NCI-H2227 (cell line): ENCODE data around the gene AK5.

ENCODE experiments used
- DNase-seq: peaks from one replicate; lab custom pipeline; 2025; ENCODE audit not compliant: unreplicated experiment; lab: John Stamatoyannopoulos, UW

Gene AK5, protein sequence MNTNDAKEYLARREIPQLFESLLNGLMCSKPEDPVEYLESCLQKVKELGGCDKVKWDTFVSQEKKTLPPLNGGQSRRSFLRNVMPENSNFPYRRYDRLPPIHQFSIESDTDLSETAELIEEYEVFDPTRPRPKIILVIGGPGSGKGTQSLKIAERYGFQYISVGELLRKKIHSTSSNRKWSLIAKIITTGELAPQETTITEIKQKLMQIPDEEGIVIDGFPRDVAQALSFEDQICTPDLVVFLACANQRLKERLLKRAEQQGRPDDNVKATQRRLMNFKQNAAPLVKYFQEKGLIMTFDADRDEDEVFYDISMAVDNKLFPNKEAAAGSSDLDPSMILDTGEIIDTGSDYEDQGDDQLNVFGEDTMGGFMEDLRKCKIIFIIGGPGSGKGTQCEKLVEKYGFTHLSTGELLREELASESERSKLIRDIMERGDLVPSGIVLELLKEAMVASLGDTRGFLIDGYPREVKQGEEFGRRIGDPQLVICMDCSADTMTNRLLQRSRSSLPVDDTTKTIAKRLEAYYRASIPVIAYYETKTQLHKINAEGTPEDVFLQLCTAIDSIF

DNA sequence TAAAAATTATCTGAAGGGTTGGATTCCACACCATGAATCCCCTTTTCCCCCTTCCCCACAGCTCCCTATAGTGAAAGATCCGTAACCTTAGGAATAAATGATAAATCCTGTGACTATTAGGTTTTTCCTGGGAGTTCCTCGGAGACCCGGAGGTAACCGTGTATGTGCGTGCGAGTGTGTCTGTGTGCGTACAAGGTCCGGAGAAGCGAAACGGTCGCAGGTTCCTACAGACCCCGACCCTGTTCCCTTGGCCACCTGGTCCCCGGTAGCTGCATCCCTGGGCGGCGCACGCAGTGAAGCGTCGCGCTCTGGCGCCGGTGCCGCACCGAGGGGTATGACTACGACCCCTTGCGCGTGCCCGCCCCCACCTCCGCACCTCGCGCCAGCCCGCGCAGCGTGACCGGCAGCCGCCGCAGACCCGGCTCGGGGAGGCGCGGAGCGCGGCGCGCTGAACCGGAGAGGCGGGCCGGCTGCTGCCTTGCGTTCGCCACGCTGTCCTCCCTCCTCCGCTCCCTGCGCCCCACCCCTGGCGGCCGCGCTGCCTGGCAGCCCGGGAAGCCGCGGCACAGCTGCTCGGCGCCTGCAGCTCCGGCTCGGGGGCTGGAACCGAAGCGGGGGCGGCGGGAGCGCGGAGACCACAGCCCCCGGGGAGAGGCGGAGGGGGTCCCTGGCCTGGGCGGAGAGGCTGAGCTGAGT is at the start of gene AK5:
AK5 (plus strand) TSS at position 529 of the 696 bp plus-strand sequence. CDS start 295 bp downstream, outside the sequence.
- DNase-seq = peak; percentile 76

DNA sequence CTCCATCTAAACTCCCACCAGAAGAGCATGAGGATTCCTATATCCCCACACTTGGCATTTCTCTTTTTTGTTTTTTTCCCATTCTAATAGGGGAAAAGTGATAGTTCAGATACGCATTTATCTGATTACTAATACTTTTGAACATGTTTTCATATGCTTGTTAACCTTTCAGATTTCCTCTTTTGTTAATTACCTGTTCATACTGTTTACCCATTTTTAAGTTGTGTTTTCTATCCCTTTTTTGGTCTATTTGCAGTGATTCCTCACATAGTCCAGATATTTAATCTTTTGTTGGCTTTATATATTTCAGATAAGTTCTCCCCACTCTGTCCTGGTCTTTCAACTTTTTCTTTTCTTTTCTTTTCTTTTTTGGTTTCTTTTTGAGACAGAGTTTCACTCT is 49.0 kb upstream of the AK5 start:
- DNase-seq = no peak

DNA sequence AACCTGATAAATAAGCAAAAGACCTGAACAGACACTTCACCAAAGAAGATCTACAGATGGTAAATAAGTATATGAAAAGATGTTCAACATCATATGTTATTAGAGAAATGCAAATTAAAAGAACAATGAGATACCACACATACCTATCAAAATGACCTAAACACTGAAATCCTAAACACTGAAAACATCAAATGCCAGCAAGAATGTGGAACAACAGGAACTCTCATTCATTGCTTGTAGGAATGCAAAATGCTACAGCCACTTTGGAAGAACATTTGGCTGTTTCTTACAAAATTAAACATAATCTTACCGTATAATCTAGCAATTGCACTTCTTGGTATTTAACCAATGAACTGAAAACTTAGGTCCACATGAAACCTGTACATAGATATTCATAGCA is 47.7 kb upstream of the AK5 start:
- no peak for DNase-seq

DNA sequence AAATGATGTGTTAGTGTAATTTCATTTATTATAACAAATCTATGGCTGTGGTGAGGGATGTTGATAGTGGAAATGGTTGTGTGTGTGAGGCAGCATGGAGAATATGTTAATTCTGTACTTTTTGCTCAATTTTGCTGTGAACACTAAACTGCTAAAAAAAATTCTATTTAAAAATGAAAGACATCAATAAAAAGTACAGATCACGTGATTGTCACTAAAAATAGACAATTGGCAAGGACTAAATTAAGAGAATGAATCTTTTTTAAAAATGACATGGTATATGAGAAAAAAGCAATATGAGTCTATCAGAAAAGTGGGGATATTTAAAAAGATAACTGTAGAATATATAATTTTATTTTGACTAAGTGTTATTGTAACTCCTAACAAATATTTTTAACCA is 46.9 kb upstream of the AK5 start:
- no peak for DNase-seq

DNA sequence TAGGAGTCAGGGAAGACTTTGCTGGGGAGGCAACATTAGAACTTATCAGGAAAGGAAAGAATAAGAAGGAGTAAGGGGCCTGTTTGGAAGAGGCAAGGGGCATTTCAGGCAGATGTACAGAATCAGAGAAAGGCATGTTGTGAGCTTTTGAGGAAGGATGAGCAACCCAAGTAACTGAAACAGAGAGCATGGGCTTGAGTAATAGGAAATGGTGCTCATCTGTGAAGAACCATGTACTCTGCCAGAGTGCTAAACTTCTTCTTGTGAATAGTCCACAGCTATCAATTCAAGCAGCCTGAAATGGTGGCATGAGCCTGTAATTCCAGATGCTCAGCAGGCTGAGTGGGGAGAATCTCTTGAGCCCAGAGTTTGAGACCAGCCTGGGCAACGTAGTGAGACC is 43.4 kb upstream of the AK5 start:
- no peak for DNase-seq

DNA sequence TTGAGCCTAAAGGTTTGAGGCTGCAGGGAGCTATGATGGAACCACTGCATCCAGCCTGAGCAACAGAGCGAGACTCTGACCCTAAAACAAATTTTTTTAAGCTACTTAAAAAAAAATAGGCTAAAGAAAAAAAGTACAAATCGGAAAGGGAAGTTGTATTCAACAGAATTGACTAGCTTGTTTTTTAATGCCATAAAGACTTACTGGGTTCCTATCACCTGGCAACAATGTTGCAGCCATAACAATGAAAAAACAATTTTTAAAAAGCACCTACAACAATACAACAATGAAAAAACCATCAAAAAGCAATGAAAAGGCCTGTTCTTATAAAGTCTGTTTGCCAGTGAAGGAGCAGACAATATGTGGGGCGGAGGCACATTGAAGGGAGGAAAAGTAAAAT is 42.5 kb upstream of the AK5 start:
- no peak for DNase-seq

DNA sequence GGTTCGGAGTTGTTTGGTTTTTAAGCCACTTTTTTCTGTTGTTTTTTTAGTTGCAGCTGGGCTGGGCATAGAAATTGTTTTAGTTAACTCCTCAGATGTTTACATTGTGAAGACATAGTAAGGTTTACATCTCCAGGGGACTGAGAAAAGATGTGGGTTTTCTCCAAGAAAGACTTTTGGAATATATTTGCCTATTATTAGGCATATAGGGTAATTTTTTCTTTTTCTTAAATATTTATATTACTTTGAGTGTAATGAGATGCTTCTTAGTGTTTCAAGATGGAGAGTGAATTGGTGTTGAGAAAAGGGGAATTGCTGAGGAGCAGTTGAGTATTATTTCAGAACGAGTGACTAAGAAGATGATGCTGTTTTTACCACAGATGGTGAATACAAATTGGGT is 36.0 kb upstream of the AK5 start:
- no peak for DNase-seq

DNA sequence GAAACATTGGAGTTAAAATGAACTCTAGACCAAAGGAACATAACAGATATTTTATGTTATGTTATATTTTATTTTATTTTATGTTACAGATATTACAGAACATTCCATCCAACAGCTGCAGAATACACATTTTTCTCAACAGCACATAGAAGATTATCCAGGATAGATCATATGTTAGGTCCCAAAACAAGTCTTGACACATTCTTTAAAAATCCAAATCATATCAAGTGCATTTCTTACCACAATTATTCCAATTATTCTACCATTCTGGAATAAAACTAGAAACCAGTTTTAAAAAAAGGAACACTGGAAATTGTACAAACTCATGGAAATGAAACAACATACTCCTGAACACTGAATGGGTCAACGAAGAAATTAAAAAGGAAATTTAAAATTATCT is 31.7 kb upstream of the AK5 start:
- no peak for DNase-seq

DNA sequence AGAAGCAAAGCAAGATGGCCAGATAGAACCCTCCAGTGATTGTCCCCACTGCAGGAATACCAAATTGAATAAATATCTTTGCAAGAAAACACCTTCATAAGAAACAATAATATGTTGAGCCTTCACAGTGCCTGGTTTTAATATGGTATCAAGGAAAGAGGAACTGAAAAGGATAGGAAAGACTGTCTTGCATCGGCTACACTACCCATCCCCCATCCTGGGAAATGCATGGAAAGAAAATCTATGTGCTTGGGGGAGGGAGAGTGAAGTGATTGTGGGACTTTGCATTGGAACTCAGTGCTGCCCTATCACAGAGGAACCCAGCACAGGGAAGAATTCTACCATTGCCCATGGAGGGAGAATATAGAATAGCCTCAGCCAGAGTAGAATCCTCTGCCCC is 28.6 kb upstream of the AK5 start:
- no peak for DNase-seq

DNA sequence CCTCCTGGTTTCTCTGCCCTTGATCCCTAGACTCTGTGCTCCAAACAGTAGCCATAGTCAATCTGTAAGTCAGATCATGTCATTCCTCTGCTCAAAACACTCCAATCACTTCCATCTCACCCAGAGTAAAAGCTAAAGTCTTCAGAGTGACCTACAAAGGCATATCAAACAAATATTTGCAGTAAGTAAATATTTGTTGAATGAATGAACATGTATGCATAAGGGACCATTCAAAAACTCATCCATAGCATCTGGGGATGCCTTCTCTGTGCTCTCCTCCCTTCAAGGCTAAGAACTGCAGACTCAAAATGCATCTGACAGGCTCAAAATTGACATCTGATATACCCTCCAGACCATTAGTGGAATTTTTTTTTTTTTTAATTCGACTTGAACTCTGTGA is 18.1 kb upstream of the AK5 start:
- DNase-seq = no peak

DNA sequence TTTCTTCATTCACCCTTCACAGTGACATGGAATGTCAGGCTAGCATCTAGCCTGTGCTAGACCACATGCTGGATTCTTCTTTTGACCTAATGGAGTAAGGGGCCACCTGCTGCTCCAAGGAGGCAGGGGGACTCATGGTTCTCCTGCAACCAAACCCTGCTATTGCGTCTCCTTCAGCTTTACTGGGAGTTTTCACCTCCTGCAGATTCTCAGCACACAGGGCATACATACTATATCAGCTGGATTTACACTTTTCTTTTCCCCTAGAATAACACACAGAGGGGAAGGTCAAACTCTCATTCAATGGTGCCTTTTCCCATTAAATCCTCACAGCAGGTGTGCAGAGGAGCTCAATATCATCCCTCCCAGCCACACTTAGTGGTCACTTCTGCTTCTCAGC is 16.6 kb upstream of the AK5 start:
- DNase-seq = no peak

DNA sequence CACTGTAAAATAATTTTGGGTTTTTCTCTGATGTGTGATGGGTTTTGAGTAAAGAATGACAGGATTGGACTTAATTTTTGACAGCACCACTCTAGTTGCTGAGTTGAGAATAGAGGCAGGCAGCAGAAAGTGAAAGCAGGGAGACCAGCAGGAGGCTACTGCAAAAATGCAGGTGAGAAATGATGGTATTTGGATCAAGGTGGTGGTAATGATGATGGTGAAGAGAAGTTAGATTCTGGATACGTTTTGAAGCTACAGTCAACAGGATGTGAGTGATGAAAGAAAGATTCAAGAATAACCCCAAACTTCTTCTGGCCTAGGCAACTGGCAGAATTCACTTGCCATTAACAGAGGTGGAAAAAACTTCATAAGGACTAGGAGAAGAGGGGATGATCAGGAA is 14.8 kb upstream of the AK5 start:
- no peak for DNase-seq

DNA sequence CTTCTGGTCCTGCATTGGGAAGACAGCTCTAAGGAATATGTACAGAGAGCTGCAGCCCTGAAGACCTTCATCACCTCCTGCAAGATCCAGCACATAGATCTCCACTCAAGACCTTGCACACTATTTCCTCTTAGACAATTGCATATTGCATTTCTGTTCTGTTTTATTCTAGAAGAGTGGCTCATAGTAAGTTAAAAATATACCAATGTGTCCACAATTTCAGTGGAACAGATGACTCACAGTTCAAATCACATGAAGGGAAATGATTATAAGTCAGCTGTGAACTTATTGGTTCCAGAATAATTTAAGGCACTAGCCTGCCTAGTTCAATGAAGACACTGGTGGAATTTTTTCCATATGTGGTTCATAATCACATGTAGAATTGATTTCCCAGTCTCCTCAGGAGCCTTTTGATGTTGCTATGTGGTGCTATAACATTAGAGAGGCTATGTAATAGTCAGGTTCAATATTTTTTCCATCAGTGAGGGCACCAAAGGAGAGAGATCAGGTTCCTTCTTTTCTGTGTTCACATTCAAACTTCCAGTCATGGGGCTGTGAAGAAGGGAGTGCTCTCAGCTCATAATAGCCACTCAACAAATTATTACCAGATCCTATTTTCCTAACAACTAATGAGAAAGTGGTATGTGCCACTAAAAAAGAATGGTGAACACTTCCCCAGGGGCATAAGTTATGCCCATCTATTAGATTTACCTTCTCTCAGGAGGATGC is 9.8 kb upstream of the AK5 start:
- no peak for DNase-seq

DNA sequence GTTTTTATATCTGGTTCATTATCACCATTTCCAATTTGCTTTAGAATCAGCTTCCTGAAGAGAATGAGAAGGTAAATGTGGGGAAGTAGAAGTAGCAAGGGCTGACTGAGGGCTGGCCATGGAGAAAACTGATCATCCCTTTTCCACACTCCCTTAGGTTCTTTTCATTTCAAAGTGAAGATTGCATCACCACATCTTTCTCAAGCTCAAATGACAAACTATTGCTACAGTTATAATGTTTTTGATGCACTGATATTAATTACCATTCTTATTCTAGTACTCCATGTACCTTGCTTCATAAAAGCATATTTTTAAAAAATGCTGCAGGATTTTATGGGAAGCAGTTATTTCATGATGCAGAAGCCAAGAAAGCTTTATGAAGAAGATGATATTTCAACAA is 7.9 kb upstream of the AK5 start:
- no peak for DNase-seq

DNA sequence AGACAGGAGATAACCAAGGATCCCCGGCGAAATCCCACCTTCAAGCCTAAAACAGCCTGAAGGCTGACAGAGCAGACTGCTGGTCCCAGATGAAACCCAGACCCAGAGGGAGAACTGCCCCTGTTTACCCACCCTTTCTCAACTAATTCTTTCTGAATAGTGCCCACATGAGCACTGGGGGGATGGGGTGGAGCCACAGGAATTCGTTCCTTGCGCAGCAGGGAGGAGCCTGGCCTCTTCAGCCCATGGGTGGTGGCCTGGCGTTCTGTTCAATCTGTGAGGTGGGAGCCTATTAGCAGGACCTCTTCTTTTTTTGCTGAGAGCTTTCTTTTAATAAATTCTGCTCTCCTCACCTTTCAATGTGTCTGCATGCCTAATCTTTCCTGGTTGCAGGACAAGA is 6.6 kb upstream of the AK5 start:
- no peak for DNase-seq

DNA sequence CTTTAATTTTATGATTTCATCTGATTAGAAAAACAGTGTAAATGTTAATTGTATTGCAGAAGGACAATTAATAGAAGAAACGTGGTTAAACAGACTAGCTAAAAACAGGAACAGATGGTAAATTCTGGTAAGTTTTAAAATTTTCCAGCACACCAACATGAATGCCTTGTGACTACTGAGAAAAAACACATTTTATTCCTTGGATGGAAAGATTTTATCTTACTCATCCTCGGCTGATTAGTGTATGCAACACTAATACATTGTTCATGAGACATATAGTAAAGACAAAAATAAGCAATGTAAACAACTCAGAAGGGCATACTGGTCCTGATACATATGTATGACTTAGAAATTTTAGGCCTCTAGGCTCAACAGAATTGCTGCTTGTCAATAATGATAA is 4.9 kb upstream of the AK5 start:
- DNase-seq = no peak

DNA sequence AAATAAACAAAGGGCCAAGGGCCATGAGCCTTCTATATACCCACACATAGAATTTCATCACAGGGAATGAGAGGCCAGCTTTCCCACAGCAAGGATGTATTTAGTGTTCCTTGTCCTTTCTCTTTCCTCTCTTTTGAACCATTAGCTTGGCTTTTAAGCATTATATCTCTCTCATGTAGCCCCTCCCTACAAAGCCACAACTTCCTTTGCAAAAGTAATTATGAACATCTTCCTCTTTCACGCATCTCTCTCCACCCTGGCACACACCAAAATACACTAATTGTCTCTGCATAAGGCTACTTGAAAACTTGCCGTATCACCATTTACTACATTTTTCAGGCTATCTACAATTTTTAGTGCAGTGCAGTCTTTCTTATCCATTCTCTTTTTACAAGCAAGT is 1.9 kb upstream of the AK5 start:
- DNase-seq = no peak

DNA sequence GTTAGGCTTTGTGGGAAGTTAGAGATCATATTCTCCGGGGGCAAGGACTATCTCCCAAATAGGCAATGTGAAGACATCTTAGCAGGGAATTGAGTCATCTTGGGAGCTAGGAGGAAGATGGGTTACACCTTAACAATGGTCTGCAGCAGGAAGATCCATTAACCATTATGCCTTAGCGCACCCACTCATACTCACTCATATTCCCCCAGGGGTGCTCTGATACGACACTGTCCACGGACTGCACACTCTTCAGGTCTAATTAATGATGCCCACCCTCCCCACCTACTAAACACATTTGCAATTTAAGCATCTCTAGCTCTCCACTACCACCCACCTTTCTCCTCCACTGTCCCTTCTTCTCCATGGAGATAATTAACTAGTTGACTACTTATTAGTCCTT is 857 bp upstream of the AK5 start:
- no peak for DNase-seq

DNA sequence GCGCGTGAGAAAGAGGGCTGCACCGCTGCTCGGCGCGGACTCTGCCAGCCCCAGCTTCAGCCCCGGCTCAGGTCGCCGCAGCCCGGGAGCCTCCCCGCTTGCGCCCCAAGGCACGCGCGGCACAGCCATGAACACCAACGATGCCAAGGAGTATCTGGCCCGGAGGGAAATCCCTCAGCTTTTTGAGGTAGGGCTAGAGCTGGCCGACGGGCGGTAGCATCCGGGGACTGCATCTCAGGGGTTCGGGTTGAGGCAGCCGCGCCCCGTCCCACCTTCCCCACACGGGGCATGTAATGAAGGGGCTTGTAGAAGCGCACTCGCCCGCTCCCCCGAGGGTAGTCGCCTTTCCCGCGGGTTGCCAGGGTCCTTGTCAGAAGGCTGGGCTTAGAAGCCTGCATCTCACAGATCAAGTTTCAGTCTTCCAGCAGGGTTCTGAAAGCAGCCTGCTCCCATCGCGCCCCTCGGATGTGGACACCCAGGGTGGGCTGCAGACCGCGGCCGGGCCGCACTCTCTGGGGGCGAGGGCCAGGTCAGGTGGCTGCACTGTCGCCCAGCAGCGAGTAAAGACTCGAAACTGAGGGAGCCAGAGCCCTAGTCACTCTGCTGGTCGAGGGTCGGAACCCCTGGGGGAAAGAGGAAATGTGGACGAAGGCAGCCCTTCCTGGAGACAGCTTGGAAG is 507 bp downstream of the AK5 start:
- DNase-seq = no peak

DNA sequence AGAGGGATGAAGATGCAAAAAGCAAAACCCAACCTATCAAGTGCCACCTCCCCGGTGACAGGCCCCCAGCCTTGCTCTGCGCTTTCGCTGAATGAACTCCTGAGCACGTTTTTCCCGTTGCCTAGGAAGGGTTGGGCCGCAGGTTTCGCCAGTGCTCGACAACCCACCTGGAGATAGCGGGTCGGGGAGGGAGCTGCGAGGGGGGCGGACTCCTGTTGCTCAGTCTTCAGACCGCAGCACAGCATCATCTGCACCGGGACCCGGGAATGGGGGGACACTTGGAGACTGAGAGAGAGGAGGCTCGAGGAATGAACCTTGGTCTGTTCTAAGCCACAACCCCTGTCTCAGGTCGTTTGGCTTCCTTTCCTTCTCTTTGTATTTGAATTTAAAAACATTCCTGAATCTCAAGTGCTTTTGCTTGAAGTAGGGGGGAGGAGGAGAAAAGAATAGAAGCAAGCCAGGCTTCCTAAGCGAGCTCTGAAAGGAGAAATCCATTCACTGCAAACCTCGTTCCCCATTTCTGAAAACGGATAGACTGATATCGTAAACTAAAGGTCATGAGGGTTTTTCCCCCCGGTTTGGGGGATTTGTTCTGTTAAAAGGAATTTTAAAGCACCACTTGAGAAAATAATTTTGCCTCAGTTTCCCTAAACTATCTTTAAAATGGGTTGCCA is 1.2 kb downstream of the AK5 start:
- peak; percentile 36 for DNase-seq
